Gastrocnemius medialis (tissue), 4 donors: ENCODE measurements around the gene HIVEP2.

Experiments
- POLR2A ChIP-seq, 2 donors: fragments of 450-650 bp; IDR thresholded peaks; one replicate each; pipeline ENCODE4 v1.6.1; 2017; ENCODE audit warnings: antibody characterized with exemption in 2 of 2, mild to moderate bottlenecking in 2 of 2, moderate library complexity in 2 of 2
- TF ChIP-seq, protein P1 (sequence below), 5 experiments: fragments of 450-650 bp in 3 of 5; fragments of 200-600 bp in 2 of 5; sonication (generic) in 2 of 5; IDR thresholded peaks in 4 of 5; conservative IDR thresholded peaks in 1 of 5; 1 replicate in 4 of 5; 2 replicates in 1 of 5; pipeline ENCODE4 v1.5.1; 2016 to 2019; ENCODE audit warnings: antibody characterized with exemption in 5 of 5, mild to moderate bottlenecking in 3 of 5, moderate library complexity in 3 of 5

DNA sequence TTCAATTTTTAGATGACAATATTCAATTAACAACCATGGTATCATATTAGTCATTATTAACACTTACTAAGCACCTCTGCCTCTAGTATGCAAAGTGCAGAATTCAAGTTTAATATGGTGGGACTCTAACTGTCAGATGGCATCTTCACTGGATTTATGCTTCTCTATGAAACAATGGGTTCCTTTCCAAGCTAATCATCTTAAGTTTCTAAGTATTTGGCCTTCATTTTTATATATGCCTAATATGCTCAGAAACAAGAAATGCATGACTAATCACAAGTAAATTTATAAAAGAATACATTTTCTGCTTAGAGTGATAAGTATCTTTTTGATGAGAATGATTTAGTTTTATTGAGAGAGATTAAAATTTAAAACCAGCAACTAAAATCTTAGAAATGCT lies 144.7 kb downstream of the HIVEP2 start:
- TF ChIP-seq, protein P1, sequence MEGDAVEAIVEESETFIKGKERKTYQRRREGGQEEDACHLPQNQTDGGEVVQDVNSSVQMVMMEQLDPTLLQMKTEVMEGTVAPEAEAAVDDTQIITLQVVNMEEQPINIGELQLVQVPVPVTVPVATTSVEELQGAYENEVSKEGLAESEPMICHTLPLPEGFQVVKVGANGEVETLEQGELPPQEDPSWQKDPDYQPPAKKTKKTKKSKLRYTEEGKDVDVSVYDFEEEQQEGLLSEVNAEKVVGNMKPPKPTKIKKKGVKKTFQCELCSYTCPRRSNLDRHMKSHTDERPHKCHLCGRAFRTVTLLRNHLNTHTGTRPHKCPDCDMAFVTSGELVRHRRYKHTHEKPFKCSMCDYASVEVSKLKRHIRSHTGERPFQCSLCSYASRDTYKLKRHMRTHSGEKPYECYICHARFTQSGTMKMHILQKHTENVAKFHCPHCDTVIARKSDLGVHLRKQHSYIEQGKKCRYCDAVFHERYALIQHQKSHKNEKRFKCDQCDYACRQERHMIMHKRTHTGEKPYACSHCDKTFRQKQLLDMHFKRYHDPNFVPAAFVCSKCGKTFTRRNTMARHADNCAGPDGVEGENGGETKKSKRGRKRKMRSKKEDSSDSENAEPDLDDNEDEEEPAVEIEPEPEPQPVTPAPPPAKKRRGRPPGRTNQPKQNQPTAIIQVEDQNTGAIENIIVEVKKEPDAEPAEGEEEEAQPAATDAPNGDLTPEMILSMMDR (IDR thresholded peaks at IDR 0.05 in 4 of 5, conservative IDR thresholded peaks at IDR 0.05 in 1 of 5) = no peak
- TF ChIP-seq POLR2A (IDR thresholded peaks at IDR 0.05) = no peak
